Measurements from ENCODE around the gene PTGER3. TPM values are rescaled to one million over a fixed set of nuclear protein-coding genes. Genes with fewer than 3 reads are reported as not detected.

Gene PTGER3
- total RNA-seq, 1 experiment from 2014 or later: 0.08 TPM

GRCh38 chr1:71015745-71016144 is 31.9 kb downstream of the PTGER3 start:
- ChIA-PET POLR2A (no interaction called here), CTCF (no interaction called here)
- Histone ChIP-seq H3K4me1 (ENCODE audit: control insufficient read depth, insufficient read depth, low read length) (no peaks in the 10 kb centered on the region; the same call in 1 of the 2 replicates), H3K36me3 (ENCODE audit: control insufficient read depth, insufficient read depth, low read length) (no peaks in the 10 kb centered on the region), H3K4me3 (ENCODE audit: low read depth in 2 of 2, low read length in 2 of 2) (no peak overlapping the region), H3K27me3 (ENCODE audit: control insufficient read depth, insufficient read depth, low read length) (no peaks in the 10 kb centered on the region), H3K9me3 (ENCODE audit: control insufficient read depth, insufficient read depth, low read depth, low read length) (no peaks in the 10 kb centered on the region), H3K27ac (ENCODE audit: low read length) (no peak overlapping the region)
- DNase-seq (ENCODE audit: low read depth, low spot score) (no peak), ATAC-seq (no peak)
- intact Hi-C loops (cut with micrococcal nuclease; ENCODE audit: unreplicated experiment): no loop called here
- BruUV-seq (replicated peaks): no TSS peak
- no peak for TF ChIP-seq CTCF (IDR thresholded peaks at IDR 0.05)
- TF ChIP-seq SIN3A (IDR thresholded peaks at IDR 0.05; ENCODE audit: borderline replicate concordance, insufficient read depth, low read depth, low read length): no peak
- no peak for TF ChIP-seq POLR2AphosphoS5 (IDR thresholded peaks at IDR 0.05; ENCODE audit: low read depth, low read length)
- TF ChIP-seq, protein P1, sequence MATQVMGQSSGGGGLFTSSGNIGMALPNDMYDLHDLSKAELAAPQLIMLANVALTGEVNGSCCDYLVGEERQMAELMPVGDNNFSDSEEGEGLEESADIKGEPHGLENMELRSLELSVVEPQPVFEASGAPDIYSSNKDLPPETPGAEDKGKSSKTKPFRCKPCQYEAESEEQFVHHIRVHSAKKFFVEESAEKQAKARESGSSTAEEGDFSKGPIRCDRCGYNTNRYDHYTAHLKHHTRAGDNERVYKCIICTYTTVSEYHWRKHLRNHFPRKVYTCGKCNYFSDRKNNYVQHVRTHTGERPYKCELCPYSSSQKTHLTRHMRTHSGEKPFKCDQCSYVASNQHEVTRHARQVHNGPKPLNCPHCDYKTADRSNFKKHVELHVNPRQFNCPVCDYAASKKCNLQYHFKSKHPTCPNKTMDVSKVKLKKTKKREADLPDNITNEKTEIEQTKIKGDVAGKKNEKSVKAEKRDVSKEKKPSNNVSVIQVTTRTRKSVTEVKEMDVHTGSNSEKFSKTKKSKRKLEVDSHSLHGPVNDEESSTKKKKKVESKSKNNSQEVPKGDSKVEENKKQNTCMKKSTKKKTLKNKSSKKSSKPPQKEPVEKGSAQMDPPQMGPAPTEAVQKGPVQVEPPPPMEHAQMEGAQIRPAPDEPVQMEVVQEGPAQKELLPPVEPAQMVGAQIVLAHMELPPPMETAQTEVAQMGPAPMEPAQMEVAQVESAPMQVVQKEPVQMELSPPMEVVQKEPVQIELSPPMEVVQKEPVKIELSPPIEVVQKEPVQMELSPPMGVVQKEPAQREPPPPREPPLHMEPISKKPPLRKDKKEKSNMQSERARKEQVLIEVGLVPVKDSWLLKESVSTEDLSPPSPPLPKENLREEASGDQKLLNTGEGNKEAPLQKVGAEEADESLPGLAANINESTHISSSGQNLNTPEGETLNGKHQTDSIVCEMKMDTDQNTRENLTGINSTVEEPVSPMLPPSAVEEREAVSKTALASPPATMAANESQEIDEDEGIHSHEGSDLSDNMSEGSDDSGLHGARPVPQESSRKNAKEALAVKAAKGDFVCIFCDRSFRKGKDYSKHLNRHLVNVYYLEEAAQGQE (IDR thresholded peaks at IDR 0.05; ENCODE audit: insufficient read depth in 1 of 2, low read depth in 2 of 2, low read length in 1 of 2): no peak
- no peak for TF ChIP-seq TCF7L2 (IDR thresholded peaks at IDR 0.05; ENCODE audit: low read depth, low read length)
- in situ Hi-C loops (cut with HindIII; ENCODE audit: low pct_unique_long_range_greater_than_20kb, low sequenced_read_pairs): no loop called here

DNA sequence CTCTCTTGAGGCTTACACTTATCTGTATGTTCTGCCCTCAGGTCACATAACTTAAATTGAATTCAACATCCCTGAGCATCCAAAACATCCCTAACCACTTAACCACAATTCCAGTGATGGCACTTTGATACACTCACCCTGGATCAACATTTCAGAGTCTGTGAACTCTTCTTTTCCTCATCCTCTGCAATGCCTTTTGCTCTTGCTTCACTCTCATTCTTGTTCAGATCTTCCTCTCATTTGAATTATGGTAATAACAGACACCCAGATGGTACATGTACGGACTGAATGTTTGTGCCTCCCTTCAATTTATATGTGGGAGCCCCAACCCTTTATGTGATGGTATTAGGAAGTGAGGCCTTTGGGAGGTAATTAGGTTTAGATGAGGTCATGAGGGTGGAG is 33.4 kb downstream of the PTGER3 start:
- DNase-seq (ENCODE audit: low read depth, low spot score) (no peak), ATAC-seq (no peak)
- ChIA-PET POLR2A (no interaction called here), CTCF (interaction anchor here (0.6 kb wide), 1 partner anchor 442 kb away, joined by 3 read pairs; no protein-coding TSS in a partner anchor)
- BruUV-seq (replicated peaks): no TSS peak
- no peaks in the 10 kb centered on the region for H3K27me3 ChIP-seq (ENCODE audit: control insufficient read depth, insufficient read depth, low read length)
- TF ChIP-seq POLR2AphosphoS5 (IDR thresholded peaks at IDR 0.05; ENCODE audit: low read depth, low read length): no peak
- no peak for TF ChIP-seq TCF7L2 (IDR thresholded peaks at IDR 0.05; ENCODE audit: low read depth, low read length)
- TF ChIP-seq, protein P1 (IDR thresholded peaks at IDR 0.05; ENCODE audit: insufficient read depth in 1 of 2, low read depth in 2 of 2, low read length in 1 of 2): no peak
- TF ChIP-seq SIN3A (IDR thresholded peaks at IDR 0.05; ENCODE audit: borderline replicate concordance, insufficient read depth, low read depth, low read length): no peak
- no peak for TF ChIP-seq CTCF (IDR thresholded peaks at IDR 0.05)
- no peaks in the 10 kb centered on the region for H3K9me3 ChIP-seq (ENCODE audit: control insufficient read depth, insufficient read depth, low read depth, low read length)
- in situ Hi-C loops (cut with HindIII; ENCODE audit: low pct_unique_long_range_greater_than_20kb, low sequenced_read_pairs): no loop called here
- intact Hi-C loops (cut with micrococcal nuclease; ENCODE audit: unreplicated experiment): no loop called here
- no peak overlapping the region for H3K27ac ChIP-seq (ENCODE audit: low read length)
- H3K4me1 ChIP-seq (ENCODE audit: control insufficient read depth, insufficient read depth, low read length): no peaks in the 10 kb centered on the region; the same call in 1 of the 2 replicates
- H3K4me3 ChIP-seq (ENCODE audit: low read depth in 2 of 2, low read length in 2 of 2): no peak overlapping the region
- no peaks in the 10 kb centered on the region for H3K36me3 ChIP-seq (ENCODE audit: control insufficient read depth, insufficient read depth, low read length)

Measured in Panc1 (cell line).